GM04504 (cell line): ENCODE data around the gene SYF2.
"Not testable (repeated sequence)": the region's sequence is repeated elsewhere in the genome, so short reads cannot be mapped to it uniquely, and the experiment has no call there.

Experiments
- DNase-seq: peaks from one replicate; pipeline ENCODE4 v3.0.0-alpha.2; 2012; ENCODE audit warnings: low read depth

Gene SYF2

GRCh38 chr1:25206201-25206600 is 26.1 kb downstream of the SYF2 start:
- DNase-seq = no peak

GRCh38 chr1:25205786-25206185 is 26.5 kb downstream of the SYF2 start:
- no peak for DNase-seq

DNA sequence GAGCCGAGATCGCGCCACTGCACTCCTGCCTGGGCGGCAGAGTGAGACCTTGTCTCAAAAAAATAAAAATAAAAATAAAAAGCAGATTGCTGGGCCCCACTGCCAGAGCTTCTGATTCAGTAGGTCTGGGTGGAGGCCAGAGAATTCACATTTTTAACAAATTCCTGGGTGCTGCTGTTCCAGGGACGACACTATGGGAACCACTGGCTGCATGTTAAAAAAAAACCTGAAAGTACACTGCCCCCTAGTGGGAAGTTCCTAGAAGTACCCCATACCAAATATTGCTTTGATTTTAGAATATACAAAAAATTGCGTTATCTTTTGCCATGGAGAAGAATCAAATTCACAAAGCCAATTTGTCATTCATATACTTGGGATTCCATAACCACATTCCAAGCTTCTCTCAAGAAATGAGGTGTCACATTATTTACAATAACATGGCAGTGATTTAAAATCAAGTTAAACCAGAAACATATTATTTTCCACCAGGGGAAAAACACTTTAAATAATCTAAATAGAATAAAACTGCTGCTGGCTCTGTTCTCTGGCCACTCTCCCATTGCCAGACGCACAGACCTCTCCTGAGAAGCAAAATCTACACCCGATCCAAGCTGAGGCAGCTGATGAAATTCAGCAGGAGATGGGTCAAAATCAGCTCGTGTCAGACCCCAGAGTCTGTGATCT is 27.4 kb downstream of the SYF2 start:
- DNase-seq = peak; percentile 61

GRCh38 chr1:25201006-25201405 is 31.3 kb downstream of the SYF2 start:
- DNase-seq = no peak

DNA sequence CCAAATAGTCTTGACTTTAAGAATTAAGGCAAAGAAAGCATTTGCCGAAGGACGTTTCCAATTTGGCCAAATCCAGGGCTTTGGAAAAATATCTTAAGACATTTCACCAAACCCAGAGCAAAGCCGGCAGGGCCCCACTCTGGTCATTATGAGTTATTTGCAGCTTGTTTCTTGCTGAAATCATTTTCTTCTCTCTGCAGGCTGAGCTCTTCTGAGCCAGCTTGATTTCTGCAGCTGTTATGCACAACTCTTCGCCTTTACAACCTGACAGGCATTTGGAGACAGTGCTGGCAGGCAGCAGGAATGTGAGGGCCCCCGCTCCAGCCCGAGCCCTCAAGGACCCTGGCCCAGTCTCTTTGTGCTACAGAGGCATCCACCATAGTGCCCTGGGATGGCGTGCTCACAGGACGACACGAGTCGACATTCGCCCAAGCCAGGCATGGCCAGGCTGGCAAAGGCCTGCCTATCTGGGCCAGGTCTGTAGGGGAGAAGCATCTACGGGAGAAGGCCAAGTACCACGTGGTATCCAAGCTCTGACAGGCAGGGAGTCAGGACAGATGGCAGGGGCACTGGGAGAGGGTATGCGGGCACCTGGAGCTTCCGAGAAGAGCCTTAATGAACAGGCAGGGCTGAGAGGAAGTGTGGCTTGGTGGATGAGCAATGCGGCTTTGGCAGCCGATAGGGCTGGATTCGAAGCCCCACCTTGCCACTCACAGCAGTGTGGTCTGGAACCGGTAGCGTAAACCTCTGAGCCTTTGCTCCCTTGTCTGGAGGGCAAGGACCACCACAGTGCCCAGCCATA is 32.3 kb downstream of the SYF2 start:
- DNase-seq = no peak

DNA sequence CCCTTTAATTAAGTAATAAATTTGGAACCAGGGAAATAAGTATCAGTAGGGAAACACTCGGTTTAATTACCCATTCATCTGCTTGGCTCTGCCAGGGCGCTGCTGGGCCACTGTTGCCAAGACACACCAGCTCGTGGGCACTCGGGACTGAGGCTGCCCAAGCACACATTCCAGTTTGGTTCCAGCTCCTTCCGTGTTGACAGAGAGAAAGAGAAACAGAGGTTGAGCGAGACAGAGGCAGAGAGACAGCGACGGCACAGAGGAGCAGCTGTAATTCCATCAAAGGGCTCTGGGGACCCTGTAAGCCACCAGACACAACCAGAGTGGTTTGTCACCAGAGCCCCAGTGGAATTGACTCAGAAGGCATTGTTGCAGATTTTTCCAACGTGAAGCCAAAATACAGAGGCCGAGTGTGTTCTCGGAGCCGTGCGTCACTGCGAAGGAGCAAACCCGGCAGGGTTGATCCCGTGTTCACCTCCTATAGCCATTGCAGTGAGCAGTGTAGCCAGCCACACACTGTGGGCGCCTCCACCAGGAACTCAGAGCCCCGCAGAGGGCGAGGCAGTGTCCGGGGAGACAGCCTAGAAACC is 33.5 kb downstream of the SYF2 start:
- DNase-seq = no peak

DNA sequence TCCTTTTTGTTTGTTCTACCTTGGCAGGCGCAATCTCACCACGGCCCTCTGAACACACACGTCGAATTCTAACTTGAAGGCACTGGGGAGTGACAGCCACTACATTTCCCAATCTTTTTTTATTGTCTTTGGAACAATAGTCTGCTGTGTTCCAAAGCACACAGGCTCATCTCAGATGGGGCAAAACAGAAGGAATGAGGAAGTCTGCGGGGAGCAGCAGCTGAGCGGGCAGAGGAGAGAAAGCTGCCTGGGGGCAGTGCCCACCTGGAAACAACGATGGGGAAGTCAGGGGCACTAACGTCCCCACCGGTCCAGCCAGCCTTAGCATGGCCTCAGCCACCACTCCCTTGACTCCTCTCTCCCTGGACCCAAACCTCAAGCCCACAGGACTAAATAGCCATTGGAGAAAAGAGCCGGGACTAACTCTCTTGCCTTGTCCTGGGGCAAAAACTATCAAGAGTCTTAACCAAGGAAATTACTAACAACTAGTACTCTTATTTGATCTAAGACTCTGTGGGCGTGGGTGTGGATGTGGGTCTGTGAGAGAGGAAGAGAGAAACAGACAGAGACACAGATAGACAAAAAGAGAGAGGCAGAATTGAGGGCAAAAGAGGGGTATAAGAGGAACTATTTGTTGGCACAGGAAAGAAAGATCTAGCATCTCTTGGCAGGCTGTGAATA is 34.2 kb downstream of the SYF2 start:
- DNase-seq = no peak

GRCh38 chr1:25197235-25197975 is 34.9 kb downstream of the SYF2 start:
- no peak for DNase-seq

GRCh38 chr1:25196830-25197229 is 35.5 kb downstream of the SYF2 start:
- DNase-seq = no peak

GRCh38 chr1:25195835-25196234 is 36.5 kb downstream of the SYF2 start:
- DNase-seq = no peak

DNA sequence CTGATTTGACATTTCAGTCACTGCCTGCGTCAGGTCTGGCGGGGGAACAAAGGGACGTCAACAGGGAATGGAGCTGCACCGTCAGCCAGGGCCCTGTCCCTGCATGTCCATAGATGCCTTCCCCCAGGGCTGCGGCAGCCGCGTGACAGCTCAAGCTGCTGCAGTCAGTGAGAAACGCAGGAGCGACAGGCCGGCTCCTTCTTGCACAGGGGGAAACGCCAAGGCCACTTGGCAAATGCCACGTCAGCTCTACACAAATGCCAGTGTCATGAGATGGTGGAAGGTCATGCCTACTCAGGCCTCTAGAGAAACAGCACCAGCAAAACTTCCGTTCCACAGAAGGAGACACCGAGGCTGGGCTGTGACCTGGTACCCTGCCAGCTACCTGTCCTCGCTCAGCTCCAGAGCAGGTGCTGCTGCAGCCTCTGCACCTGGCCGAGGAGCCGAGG is 37.7 kb downstream of the SYF2 start:
- no peak for DNase-seq

GRCh38 chr1:25194054-25194453 is 38.2 kb downstream of the SYF2 start:
- DNase-seq = no peak

DNA sequence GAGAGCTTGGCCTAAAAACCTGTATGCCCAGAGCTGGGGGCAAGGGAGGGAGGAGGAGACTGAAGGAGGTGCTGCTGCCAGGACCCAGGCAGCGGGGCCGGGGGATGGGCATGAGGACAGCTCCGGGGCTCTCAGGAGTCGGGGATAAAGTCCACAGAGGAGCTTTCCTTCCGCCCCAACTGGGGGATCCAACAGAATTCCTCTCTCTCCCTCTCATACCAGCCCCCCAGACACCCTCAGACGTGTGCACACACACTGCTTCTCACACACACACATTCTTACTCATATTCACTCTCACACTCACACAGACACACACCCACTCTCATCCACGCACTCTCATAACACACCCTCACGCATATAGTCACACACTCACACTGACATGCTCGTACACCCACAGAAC is 39.1 kb downstream of the SYF2 start:
- no peak for DNase-seq

DNA sequence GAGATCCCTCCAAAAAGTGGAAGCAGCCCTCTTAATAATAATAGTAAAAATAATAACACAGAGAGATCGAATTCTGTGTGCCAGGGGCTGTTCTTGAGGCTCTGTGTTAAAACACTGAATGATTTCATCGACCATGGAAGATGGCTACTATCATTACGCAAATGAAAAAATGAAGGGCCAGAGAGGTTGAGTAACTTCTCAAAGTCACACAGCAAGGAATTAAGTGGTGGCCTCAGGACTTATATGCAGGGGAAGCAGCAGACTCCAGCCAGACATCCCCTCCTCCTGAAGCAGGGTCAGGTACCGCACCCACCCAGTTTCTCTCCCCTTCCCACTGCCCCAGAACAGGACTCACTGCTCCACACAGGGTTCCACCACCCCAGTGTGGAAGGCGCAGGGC is 40.1 kb downstream of the SYF2 start:
- DNase-seq = no peak

DNA sequence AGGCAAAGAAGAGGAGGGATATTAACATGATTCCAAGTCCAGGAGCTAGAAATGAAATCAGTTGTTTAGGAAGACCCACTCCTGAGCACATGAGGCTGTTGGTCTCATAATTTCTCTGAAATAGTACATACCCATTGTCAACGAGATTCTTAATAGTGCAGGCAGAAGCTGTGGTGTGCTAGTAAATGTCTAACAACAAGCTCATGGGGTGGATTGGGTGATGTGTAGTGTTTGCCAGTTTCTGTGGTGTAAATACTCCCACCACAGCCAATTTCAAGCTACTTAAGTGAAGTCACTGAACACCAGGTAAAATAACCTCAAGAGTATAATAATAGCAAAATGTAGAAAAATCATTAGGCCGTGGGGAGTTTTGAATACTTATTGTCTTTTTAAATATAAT is 42.0 kb downstream of the SYF2 start:
- no peak for DNase-seq

DNA sequence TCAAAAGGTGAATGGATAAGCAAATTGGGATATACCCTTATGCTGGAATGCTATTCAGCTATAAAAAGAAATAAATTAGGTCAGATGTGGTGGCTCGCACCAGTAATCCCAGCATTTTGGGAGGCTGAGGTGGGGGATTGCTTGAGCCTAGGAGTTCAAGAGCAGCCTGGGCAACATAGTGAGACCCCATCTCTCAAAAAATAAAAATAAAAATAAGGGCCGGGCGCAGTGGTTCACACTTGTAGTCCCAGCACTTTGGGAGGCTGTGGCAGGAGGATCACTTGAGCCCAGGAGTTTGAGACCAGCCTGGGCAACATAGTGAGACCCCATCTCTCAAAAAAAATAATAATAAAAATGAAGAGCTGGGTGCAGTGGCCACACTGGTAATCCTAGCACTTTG is 44.4 kb downstream of the SYF2 start:
- not testable (repeated sequence) for DNase-seq

GRCh38 chr1:25187077-25187476 is 45.2 kb downstream of the SYF2 start:
- DNase-seq = no peak

DNA sequence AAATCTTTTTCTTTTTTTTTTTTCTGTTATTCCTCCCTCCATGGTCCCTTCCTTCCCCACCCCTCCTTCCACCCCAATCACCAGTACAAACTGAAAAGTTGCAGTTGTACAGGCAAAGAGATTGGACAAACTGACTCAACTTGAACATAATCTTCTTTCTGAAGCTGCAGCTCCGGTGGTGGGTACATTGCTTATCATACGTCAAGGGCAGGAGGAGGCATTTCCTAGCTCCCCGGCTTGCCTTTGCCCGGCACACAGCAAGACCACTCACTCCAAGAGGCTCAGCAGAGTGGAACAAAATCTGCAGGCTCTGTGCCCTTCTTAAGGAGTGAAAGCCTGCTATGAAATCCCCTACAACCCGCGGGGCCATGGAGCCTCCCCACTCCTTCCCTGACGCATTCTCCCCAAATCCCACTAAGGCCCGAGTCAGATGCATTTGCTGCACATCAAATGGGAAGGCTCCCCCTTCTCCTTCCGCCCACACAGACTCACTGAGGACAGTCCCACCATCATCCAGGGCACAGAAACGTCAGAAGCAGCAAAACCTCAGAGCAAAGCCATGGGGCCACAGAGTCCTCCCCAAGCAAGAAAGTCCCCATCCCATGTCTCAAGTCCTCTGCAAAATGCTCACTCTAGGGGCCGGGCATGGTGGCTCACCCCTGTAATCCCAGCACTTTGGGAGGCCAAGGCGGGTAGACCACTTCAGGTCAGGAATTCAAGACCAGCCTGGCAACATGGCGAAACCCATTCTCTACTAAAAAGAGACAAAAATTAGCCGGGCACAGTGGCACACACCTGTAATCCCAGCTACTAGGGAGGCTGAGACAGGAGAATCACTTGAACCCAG is 45.9 kb downstream of the SYF2 start:
- DNase-seq = no peak

DNA sequence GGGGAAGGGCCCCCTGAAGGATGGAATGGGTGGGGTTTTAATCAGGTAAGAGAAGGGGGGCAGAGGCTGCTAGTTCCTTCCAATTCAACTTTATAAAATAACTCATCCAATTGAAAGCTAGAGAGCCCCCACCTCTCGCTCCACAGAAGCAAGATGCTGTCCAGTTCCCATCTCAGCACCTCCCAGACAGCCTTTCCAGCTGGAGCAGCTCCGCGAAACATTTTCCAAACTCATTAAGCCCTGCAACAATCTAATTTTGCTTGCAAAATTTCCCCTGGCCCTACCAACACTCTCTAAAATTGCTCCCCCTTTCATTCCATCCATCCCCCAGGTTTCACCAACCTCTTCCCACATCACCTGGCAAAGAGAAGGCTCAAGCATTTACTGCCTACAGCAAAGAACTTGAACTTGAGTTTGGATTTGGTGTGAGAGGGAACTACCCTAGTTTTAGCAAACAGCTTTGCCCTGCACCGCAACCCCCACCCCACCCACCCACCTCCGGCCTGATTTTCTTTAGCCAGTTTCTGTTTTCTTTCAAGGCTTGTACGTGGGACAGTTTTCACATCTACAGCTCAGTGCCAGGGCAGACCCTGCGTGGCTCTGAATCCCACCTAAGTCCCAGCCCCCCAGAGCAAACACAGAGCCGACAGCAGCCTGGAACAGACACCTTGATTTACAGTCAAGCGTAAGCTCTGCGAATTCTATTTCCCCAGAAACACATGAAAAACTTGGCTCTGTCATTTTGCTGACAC is 46.7 kb downstream of the SYF2 start:
- no peak for DNase-seq
